K562 (cell line): Measurements from ENCODE around the gene SOX6. TPM values are rescaled to one million over a fixed set of nuclear protein-coding genes. Genes with fewer than 3 reads are reported as not detected.
A peak's percentile ranks its signal among the peaks of the same experiment; 100 is the strongest.

ENCODE experiments used
- ATF3 ChIP-seq, 2 experiments: fragments of 450-650 bp in 1 of 2; sonication (generic) in 1 of 2; formaldehyde crosslinking in 1 of 2; IDR thresholded peaks in 1 of 2; conservative IDR thresholded peaks in 1 of 2; 2 replicates each; pipeline versions ENCODE4 v1.6.1 to v1.8.1; 2016 to 2023; ENCODE audit warnings: mild to moderate bottlenecking in 2 of 2, moderate library complexity in 2 of 2, inconsistent platforms in 1 of 2, missing genetic modification reagents in 1 of 2
- CBX3 ChIP-seq, 2 experiments: IDR thresholded peaks; 1 replicate in 1 of 2; 2 replicates in 1 of 2; pipeline ENCODE4 v1.6.1; 2012; ENCODE audit warnings: inconsistent platforms in 2 of 2, low read length in 2 of 2, borderline replicate concordance in 1 of 2, control low read depth in 1 of 2
- CLOCK ChIP-seq: fragments of 250-450 bp; sonication (Bioruptor Pico); IDR thresholded peaks from 2 replicates; pipeline ENCODE4 v1.4.0; 2020; ENCODE audit warnings: mild to moderate bottlenecking, moderate library complexity, borderline replicate concordance
- ELF1 ChIP-seq: fragments of 200-800 bp; sonication (Bioruptor generic); IDR thresholded peaks from 2 replicates; pipeline ENCODE4 v1.6.1; 2016; ENCODE audit warnings: missing genetic modification characterization, missing compliant biosample characterization
- EZH2 ChIP-seq: IDR thresholded peaks from 2 replicates; pipeline ENCODE4 v1.6.1; 2012; ENCODE audit warnings: low read depth, mild to moderate bottlenecking, inconsistent platforms, low read length, borderline replicate concordance
- FOXA3 ChIP-seq, 2 experiments: fragments of 450-650 bp in 1 of 2; sonication (generic) in 1 of 2; formaldehyde crosslinking; IDR thresholded peaks in 1 of 2; conservative IDR thresholded peaks in 1 of 2; 2 replicates each; pipeline versions ENCODE4 v1.4.0 to v1.8.0; 2020 to 2022; ENCODE audit warnings: mild to moderate bottlenecking in 2 of 2, missing genetic modification reagents in 1 of 2
- HDAC2 ChIP-seq: fragments of 450-650 bp; IDR thresholded peaks from 2 replicates; pipeline ENCODE4 v1.6.1; 2016; ENCODE audit warnings: mild to moderate bottlenecking
- HEY1 ChIP-seq: fragments of 250-450 bp; sonication (Bioruptor Pico); IDR thresholded peaks from 2 replicates; pipeline ENCODE4 v1.5.0; 2020; ENCODE audit warnings: mild to moderate bottlenecking, moderate library complexity, borderline replicate concordance
- MTA1 ChIP-seq: fragments of 450-650 bp; IDR thresholded peaks from 2 replicates; pipeline ENCODE4 v1.6.1; 2017; ENCODE audit warnings: borderline replicate concordance
- RB1 ChIP-seq: fragments of 450-650 bp; IDR thresholded peaks from 2 replicates; pipeline ENCODE4 v1.6.1; 2017; ENCODE audit warnings: low read depth, mild to moderate bottlenecking
- SAFB2 ChIP-seq: fragments of 200-400 bp; formaldehyde crosslinking; IDR thresholded peaks from 2 replicates; pipeline ENCODE4 v1.6.1; 2018; ENCODE audit warnings: borderline replicate concordance, low read length, low read depth, moderate library complexity; ENCODE audit not compliant: severe bottlenecking
- SIRT6 ChIP-seq: IDR thresholded peaks from one replicate; pipeline ENCODE4 v1.6.1; 2012; ENCODE audit warnings: low read depth, mild to moderate bottlenecking, control low read depth, inconsistent platforms, low read length, moderate library complexity
- SRF ChIP-seq, 2 experiments: fragments of 250-450, 450-650 bp in 1 of 2; sonication (Bioruptor Pico) in 1 of 2; sonication (generic) in 1 of 2; formaldehyde crosslinking; IDR thresholded peaks; 2 replicates each; pipeline versions ENCODE4 v1.5.0 to v1.5.1; 2020 to 2022; ENCODE audit warnings: mild to moderate bottlenecking in 1 of 2, missing genetic modification reagents in 1 of 2
- SRSF9 ChIP-seq: fragments of 200-400 bp; formaldehyde crosslinking; IDR thresholded peaks from 2 replicates; pipeline ENCODE4 v1.6.1; 2017; ENCODE audit warnings: low read depth, low read length, borderline replicate concordance
- TBP ChIP-seq: optimal IDR thresholded peaks from 2 replicates; pipeline ENCODE3; 2011; ENCODE audit warnings: low read depth, low read length, improper control_type of control experiment
- TRIM28 ChIP-seq: fragments of 450-650 bp; IDR thresholded peaks from 2 replicates; pipeline ENCODE4 v1.6.1; 2017
- YBX1 ChIP-seq: fragments of 450-650 bp; IDR thresholded peaks from 2 replicates; pipeline ENCODE4 v1.7.1; 2016; ENCODE audit warnings: mild to moderate bottlenecking
- ZFP91 ChIP-seq: sonication (generic); formaldehyde crosslinking; IDR thresholded peaks from 2 replicates; pipeline ENCODE4 v1.8.0; 2022; ENCODE audit warnings: mild to moderate bottlenecking, missing genetic modification reagents
- ZNF140 ChIP-seq: fragments of 250-450 bp; sonication (Bioruptor Pico); IDR thresholded peaks from 2 replicates; pipeline ENCODE4 v1.8.0; 2021; ENCODE audit warnings: moderate library complexity, mild to moderate bottlenecking, inconsistent platforms
- ZNF24 ChIP-seq: fragments of 450-650 bp; IDR thresholded peaks from 2 replicates; pipeline ENCODE4 v1.6.1; 2016
- ZNF76 ChIP-seq: fragments of 250-450 bp; sonication (Bioruptor Pico); IDR thresholded peaks from 2 replicates; pipeline ENCODE4 v1.4.0; 2020; ENCODE audit warnings: mild to moderate bottlenecking, moderate library complexity, borderline replicate concordance
- polyA plus RNA-seq, 8 experiments: library from polyadenylated mRNA; depleted of rRNA in 4 of 8; stranded (reverse) in 5 of 8; unstranded in 3 of 8; fragments of >200 nt; fragmentation: Nextera tagmentation in 2 of 8; fragmentation: Illumina TruSeq in 1 of 8; extraction: Ambion mirVana in 2 of 8; extraction: Trizol in 1 of 8; gene quantifications; 2 replicates each; pipeline versions ENCODE4 v1.2.1 to v1.2.3, GENCODE V29; 2011 to 2014; ENCODE audit warnings: inconsistent platforms in 1 of 8, missing spikeins in 1 of 8
- total RNA-seq, 7 experiments: library from RNA; depleted of rRNA in 6 of 7; stranded (reverse); fragments of >200 nt in 6 of 7; fragmentation: Illumina TruSeq in 2 of 7; extraction: Trizol in 2 of 7; gene quantifications; 2 replicates each; pipeline versions ENCODE4 v1.2.1 to v1.2.3, GENCODE V29; 2011 to 2021; ENCODE audit warnings: low replicate concordance in 1 of 7

The SOX6 gene
- total and polyA plus RNA-seq, 9 of the 15 experiments (the other 6 are each of a cell fraction or from before 2014, with no cell fraction given) = 0.89 to 8.7 (median 5.7) TPM

- TF ChIP-seq CLOCK (CRISPR knock-in tag) = no peak
- TF ChIP-seq ATF3 (IDR thresholded peaks at IDR 0.05) = peak; percentile 43; the same call in 1 of the 2 replicates
- TF ChIP-seq ATF3 (CRISPR knock-in tag; conservative IDR thresholded peaks at IDR 0.05) = no peak
- TF ChIP-seq SRSF9 = no peak
- no peak for TF ChIP-seq TBP
- TF ChIP-seq ELF1 = peak; percentile 83
- TF ChIP-seq SRF (CRISPR knock-in tag; IDR thresholded peaks at IDR 0.05) = no peak
- no peak for TF ChIP-seq SAFB2
- TF ChIP-seq CBX3 (IDR thresholded peaks at IDR 0.05; ENCODE audit: borderline replicate concordance in 1 of 2, low read length in 2 of 2) = peak in 1 of 2 experiments; percentile 86; a peak in 2 of 3 replicates
- TF ChIP-seq SIRT6 = no peak
- no peak for TF ChIP-seq ZNF140 (CRISPR knock-in tag)
- no peak for TF ChIP-seq ZNF76 (CRISPR knock-in tag)
- TF ChIP-seq ZFP91 (CRISPR knock-in tag) = no peak
- TF ChIP-seq EZH2 = no peak
- no peak for TF ChIP-seq YBX1
- TF ChIP-seq RB1 = no peak
- TF ChIP-seq ZNF24 = no peak
- TF ChIP-seq TRIM28 = no peak
- peak; percentile 97 for TF ChIP-seq HDAC2
- TF ChIP-seq FOXA3 (CRISPR knock-in tag; conservative IDR thresholded peaks at IDR 0.05 in 1 of 2, IDR thresholded peaks at IDR 0.05 in 1 of 2) = peak; percentile 68 to 91; a peak in 3 of 4 replicates
- no peak for TF ChIP-seq MTA1
- TF ChIP-seq HEY1 = no peak
Measured at GRCh38 chr11:16337421-16338213, 18.7 kb downstream of the SOX6 start (continued).
